GM19099 (cell line): Measurements from ENCODE around the gene DACT2.

Experiments
- POLR2A ChIP-seq: IDR thresholded peaks from 3 replicates; pipeline ENCODE4 v1.6.1; 2011; ENCODE audit warnings: low read depth; ENCODE audit not compliant: insufficient read length; ENCODE audit errors: extremely low read depth

Gene DACT2, protein sequence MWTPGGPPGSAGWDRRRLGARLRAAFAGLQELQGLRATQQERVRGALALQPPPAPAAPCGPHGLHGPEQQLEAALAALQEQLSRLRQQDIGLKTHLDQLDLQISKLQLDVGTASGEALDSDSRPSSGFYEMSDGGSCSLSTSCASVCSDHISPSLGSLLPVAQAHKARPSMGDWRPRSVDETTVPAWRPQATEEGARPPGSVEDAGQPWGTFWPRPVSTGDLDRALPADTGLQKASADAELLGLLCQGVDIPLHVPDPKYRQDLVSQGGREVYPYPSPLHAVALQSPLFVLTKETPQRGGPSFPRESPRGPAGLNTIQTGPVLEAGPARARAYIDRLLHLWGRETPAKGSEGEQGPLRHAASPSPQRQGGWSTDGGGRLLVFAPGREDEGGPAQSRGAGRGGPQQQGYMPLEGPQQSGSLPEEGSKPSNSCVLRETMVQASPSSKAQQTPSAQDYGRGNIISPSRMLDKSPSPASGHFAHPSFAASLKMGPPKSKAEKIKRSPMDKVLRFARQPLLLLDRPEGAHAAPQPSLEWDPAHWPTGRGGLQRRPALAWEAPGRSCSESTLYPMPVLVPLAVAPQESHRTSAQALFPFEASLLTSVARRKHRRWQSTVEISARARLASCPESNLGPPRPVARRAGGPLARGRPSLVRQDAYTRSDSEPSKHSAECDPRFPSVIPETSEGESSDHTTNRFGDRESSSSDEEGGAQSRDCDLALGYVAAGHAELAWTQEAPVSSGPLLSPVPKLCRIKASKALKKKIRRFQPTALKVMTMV

GRCh38 chr6:168319279-168320111 lies at the start of gene DACT2:
Gene DACT2, minus strand, starts transcription at chr6:168319777. Its CDS starts 144 bp downstream, at chr6:168319633.
- no peak for TF ChIP-seq POLR2A

DNA sequence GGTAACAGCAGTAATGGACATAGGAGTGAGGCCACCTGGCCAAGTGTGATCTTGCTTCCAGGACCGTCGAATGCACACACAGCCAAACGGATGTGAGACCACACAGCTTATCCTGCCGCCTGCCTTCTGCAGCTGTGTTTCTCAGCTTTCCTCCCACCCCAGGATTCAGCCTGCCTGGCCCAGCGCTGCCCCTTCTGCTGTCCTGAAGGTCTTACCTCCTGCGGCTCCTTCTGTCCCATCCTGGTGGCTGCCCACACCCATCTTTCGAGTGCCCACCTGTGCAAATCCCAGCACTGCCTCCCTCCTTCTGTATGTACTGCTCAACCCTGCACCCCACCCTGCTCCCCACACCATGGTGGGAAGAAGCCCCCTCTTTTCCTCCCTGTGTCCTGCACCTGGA lies 49.4 kb upstream of the DACT2 start:
- no peak for TF ChIP-seq POLR2A

DNA sequence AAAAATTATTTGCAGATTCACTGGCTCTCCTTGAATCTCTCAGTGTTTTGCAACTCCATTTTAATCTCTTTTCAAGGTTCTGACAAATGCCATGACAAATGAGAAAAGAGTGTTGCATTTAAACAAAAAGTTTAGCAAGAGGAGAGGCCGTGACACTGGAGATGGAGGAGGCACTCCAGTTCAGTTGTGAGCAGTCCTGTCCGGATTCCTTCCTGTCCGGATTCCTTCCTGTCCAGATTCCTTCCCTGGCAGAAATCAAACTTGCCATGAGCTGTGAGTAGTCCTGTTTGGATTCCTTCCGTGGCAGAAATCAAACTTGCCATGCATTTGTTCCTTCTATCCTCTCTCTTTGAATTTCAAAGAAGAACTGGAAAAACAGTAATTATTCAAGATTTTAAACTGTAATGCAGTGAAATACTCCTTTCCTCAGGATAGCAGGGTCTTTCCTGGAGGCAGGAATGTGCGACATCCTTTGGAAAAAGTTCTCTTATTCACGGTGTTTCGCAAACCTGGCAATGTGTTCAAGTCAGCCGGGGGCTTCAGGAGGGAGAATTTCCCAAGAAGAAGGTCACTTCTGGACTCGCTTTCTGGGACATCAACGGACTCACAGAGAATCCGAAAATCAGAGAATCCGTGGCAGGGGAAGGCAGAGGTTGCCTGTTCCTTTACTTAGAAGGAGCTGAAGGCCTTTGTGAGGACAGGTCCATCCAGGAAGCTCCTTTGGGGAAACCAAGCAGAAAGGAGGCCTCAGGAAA lies 48.7 kb upstream of the DACT2 start:
- no peak for TF ChIP-seq POLR2A

- TF ChIP-seq POLR2A = no peak
Observed at GRCh38 chr6:168367285-168367751, 47.7 kb upstream of the DACT2 start.

DNA sequence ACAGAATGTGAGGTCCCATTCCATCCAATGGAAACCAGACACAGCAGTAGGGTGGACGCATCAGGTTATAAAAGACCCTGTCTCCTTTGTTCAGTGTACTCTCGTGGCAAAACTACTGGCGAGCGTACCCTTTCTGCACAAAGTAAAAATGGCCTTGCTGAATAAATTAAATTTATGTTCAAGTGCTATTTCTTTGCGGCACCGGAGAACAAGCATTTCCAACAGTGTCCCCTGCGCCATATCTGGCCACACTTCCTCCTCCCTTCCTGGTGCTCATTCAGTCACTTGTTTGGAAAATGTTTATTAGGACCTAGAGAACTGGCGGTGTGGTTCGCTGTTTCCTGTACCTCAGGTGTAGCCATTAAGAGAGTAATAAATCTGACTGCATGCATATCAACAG lies 46.9 kb upstream of the DACT2 start:
- no peak for TF ChIP-seq POLR2A

- no peak for TF ChIP-seq POLR2A
Observed at GRCh38 chr6:168365422-168366165, 46.0 kb upstream of the DACT2 start.

DNA sequence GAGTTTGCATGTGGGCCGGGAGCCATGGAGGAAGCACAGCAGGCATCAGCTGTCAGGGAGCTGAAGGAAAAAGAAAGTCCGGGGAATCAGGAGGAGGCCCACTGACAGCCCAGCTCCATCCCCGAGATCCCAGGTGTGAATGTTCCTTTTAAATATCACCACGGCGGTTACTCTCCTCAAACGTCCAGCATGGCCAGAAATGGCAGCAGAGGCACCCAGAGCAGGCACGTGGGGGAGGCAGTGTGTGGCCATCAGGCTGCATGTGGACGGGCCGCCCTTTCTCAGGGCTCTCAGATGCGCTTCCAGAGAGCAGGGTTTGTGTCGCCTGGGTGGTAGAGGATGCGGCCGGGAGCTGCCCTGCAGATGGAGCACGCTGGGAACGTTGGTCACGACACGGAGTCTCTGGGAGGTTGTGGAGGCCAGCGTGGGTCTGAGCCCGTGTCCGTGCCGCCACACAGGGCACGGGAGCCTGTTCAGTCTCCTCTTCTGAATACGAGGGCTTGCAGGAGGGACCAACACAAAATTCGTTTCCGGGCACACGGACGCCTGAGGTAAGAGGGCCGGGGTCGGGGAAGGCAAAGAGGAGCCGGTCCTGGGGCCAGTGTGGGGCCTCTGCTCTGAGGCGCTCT lies 45.3 kb upstream of the DACT2 start:
- no peak for TF ChIP-seq POLR2A

- TF ChIP-seq POLR2A = no peak
Observed at GRCh38 chr6:168363811-168364792, 44.5 kb upstream of the DACT2 start.

DNA sequence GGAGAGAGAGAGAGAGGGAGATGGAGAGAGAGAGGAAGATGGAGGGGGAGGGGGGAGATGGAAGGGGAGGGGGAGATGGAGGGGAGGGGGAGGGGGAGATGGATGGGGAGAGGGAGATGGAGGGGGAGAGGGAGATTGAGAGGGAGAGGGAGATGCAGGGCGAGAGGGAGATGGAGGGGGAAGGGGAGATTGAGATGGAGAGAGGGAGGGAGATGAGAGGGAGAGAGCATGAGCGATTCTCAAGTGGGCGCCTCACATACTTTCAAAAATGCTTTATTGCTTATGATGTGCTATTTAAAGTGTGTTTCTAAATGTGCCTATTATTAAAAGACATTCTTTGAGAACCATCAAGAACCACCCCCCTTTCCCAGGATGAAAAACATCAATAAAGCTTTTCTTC lies 43.7 kb upstream of the DACT2 start:
- no peak for TF ChIP-seq POLR2A

GRCh38 chr6:168362276-168362990 lies 42.9 kb upstream of the DACT2 start:
- no peak for TF ChIP-seq POLR2A

GRCh38 chr6:168361766-168362165 lies 42.2 kb upstream of the DACT2 start:
- TF ChIP-seq POLR2A = no peak

GRCh38 chr6:168359794-168360193 lies 40.2 kb upstream of the DACT2 start:
- no peak for TF ChIP-seq POLR2A

- TF ChIP-seq POLR2A = no peak
Observed at GRCh38 chr6:168358842-168359420, 39.4 kb upstream of the DACT2 start.
